HEK293 (cell line): ENCODE measurements around the gene QSOX1.

ENCODE experiments used
- CTCF ChIA-PET: fragments of 350-600 bp; formaldehyde crosslinking; extraction: SDS; loops from one replicate; lab custom pipeline; 2021; ENCODE audit warnings: antibody characterized with exemption; lab: Yijun Ruan, JAX
- POLR2A ChIA-PET: fragments of 300-600 bp; formaldehyde crosslinking; extraction: SDS; loops from one replicate; lab custom pipeline; 2020; ENCODE audit warnings: antibody characterized with exemption, inconsistent platforms; lab: Yijun Ruan, JAX
- H3K27ac ChIP-seq: fragments of 200-500 bp; sonication (Bioruptor generic); 2 replicates; pipeline ENCODE4 v1.5.1; 2014; ENCODE audit warnings: low read depth, low read length, control low read depth, inconsistent platforms; ENCODE audit errors: extremely low read depth
- H3K36me3 ChIP-seq, 2 experiments: fragments of 200-500 bp in 1 of 2; sonication (Bioruptor generic) in 1 of 2; 1 replicate in 1 of 2; 2 replicates in 1 of 2; pipeline ENCODE4 v1.5.1; 2014 to 2017; ENCODE audit warnings: inconsistent platforms in 2 of 2, low read length in 2 of 2; ENCODE audit not compliant: control insufficient read depth in 2 of 2, insufficient read depth in 1 of 2
- H3K4me1 ChIP-seq: fragments of 200-500 bp; sonication (Bioruptor generic); 2 replicates; pipeline ENCODE4 v1.5.1; 2014; ENCODE audit warnings: mild to moderate bottlenecking, low read length, inconsistent platforms; ENCODE audit not compliant: control insufficient read depth, insufficient read depth
- H3K4me3 ChIP-seq: 2 replicates; pipeline ENCODE4 v1.5.1; 2011; ENCODE audit warnings: low read depth, mild to moderate bottlenecking, control low read depth, low read length, moderate library complexity
- H3K9me3 ChIP-seq: fragments of 200-500 bp; sonication (Bioruptor generic); 2 replicates; pipeline ENCODE4 v1.5.1; 2014; ENCODE audit warnings: low read depth, low read length, inconsistent platforms; ENCODE audit not compliant: control insufficient read depth, insufficient read depth
- IKZF3 ChIP-seq: fragments of 450-650 bp; IDR thresholded peaks from 2 replicates; pipeline ENCODE4 v1.5.0; 2018; ENCODE audit warnings: missing biosample characterization, mild to moderate bottlenecking, missing genetic modification characterization, moderate library complexity
- MEIS1 ChIP-seq: sonication (generic); formaldehyde crosslinking; IDR thresholded peaks from 2 replicates; pipeline ENCODE4 v1.8.1; 2022; ENCODE audit warnings: missing genetic modification reagents, mild to moderate bottlenecking, borderline replicate concordance
- PRDM4 ChIP-seq: fragments of 450-650 bp; formaldehyde crosslinking; IDR thresholded peaks from 2 replicates; pipeline ENCODE4 v1.5.1; 2017; ENCODE audit warnings: missing biosample characterization, missing genetic modification characterization
- SALL2 ChIP-seq: fragments of 450-650 bp; formaldehyde crosslinking; IDR thresholded peaks from 2 replicates; pipeline ENCODE4 v1.5.0; 2017; ENCODE audit warnings: missing biosample characterization, mild to moderate bottlenecking, missing genetic modification characterization, borderline replicate concordance
- TSHZ1 ChIP-seq: fragments of 450-650 bp; formaldehyde crosslinking; IDR thresholded peaks from 2 replicates; pipeline ENCODE4 v1.5.1; 2016; ENCODE audit warnings: missing biosample characterization, missing genetic modification characterization, borderline replicate concordance
- ZBTB7A ChIP-seq: fragments of 450-650 bp; formaldehyde crosslinking; IDR thresholded peaks from 2 replicates; pipeline ENCODE4 v1.5.1; 2016; ENCODE audit warnings: low read depth, missing biosample characterization, missing genetic modification characterization
- ZNF138 ChIP-seq: fragments of 450-650 bp; formaldehyde crosslinking; IDR thresholded peaks from 2 replicates; pipeline ENCODE4 v1.5.1; 2016; ENCODE audit warnings: missing biosample characterization, missing genetic modification characterization, borderline replicate concordance
- ZNF174 ChIP-seq: fragments of 450-650 bp; formaldehyde crosslinking; IDR thresholded peaks from 2 replicates; pipeline ENCODE4 v1.5.0; 2017; ENCODE audit warnings: missing biosample characterization, mild to moderate bottlenecking, missing genetic modification characterization
- ZNF596 ChIP-seq: fragments of 450-650 bp; IDR thresholded peaks from 2 replicates; pipeline ENCODE4 v1.5.0; 2018; ENCODE audit warnings: missing biosample characterization, mild to moderate bottlenecking, missing genetic modification characterization, moderate library complexity
- ZNF76 ChIP-seq: fragments of 450-650 bp; formaldehyde crosslinking; IDR thresholded peaks from 2 replicates; pipeline ENCODE4; 2016; ENCODE audit warnings: low read depth, missing biosample characterization, missing genetic modification characterization, borderline replicate concordance
- ZNF843 ChIP-seq: fragments of 450-650 bp; formaldehyde crosslinking; IDR thresholded peaks from 2 replicates; pipeline ENCODE4 v1.5.1; 2016; ENCODE audit warnings: missing biosample characterization, missing genetic modification characterization
- ZXDB ChIP-seq: fragments of 450-650 bp; formaldehyde crosslinking; IDR thresholded peaks from 2 replicates; pipeline ENCODE4 v1.5.1; 2016; ENCODE audit warnings: missing biosample characterization, missing genetic modification characterization
- TF ChIP-seq, protein P1 (sequence below): fragments of 450-650 bp; formaldehyde crosslinking; IDR thresholded peaks from 2 replicates; pipeline ENCODE4 v1.5.1; 2017; ENCODE audit warnings: missing biosample characterization, missing genetic modification characterization

Gene QSOX1

DNA sequence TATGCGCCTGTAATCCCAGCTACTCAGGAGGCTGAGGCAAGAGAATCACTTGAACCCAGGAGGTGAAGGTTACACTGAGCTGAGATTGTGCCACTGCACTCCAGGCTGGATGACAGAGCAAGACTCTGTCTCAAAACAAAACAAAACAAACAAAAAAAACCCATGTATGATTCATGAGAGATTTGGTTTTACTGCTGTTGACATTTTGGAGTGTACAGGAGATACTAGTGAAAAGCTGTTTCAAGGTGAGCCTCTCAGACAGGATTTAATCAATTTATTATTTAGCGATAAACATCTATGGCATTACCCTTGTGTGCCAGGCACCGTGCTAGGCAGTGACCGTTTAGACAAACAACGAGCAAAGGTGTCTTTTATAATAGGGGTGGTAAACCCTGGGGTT is 91.9 kb downstream of the QSOX1 start:
- ChIA-PET CTCF (interaction anchor here (1.1 to 1.5 kb wide), 3 partner anchors 15 to 167 kb away, joined by 3 to 5 read pairs (median 3); no protein-coding TSS in a partner anchor), POLR2A (interaction anchor here (1.1 kb wide), 1 partner anchor 16 kb away, joined by 4 read pairs; the partner anchor contains the start of gene LHX4)
- no peaks in the 10 kb centered on the region for H3K4me1 ChIP-seq

GRCh38 chr1:180247061-180247460 is 92.4 kb downstream of the QSOX1 start:
- Histone ChIP-seq H3K4me1 (no peaks in the 10 kb centered on the region), H3K9me3 (no peaks in the 10 kb centered on the region), H3K36me3 (no peaks in the 10 kb centered on the region), H3K27ac (no peak overlapping the region), H3K4me3 (no peak overlapping the region)
- CTCF ChIA-PET: interaction anchor here (1.1 to 2.3 kb wide), 4 partner anchors 14 to 169 kb away, joined by 3 to 9 read pairs (median 4); no protein-coding TSS in a partner anchor
- TF ChIP-seq TSHZ1 (tag by site-specific recombination) (no peak), ZNF138 (no peak), ZNF76 (tag by site-specific recombination) (no peak), ZNF174 (no peak), MEIS1 (CRISPR knock-in tag) (no peak), ZNF843 (tag by site-specific recombination) (no peak), ZNF596 (no peak)
- TF ChIP-seq, protein P1, sequence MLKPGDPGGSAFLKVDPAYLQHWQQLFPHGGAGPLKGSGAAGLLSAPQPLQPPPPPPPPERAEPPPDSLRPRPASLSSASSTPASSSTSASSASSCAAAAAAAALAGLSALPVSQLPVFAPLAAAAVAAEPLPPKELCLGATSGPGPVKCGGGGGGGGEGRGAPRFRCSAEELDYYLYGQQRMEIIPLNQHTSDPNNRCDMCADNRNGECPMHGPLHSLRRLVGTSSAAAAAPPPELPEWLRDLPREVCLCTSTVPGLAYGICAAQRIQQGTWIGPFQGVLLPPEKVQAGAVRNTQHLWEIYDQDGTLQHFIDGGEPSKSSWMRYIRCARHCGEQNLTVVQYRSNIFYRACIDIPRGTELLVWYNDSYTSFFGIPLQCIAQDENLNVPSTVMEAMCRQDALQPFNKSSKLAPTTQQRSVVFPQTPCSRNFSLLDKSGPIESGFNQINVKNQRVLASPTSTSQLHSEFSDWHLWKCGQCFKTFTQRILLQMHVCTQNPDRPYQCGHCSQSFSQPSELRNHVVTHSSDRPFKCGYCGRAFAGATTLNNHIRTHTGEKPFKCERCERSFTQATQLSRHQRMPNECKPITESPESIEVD (tag by site-specific recombination): no peak
- POLR2A ChIA-PET: interaction anchor here (1.1 kb wide), 1 partner anchor 17 kb away, joined by 4 read pairs; the partner anchor contains the start of gene LHX4

More for the DNA sequence above, 91.9 kb downstream of the QSOX1 start:
- no peaks in the 10 kb centered on the region for H3K36me3 ChIP-seq
- TF ChIP-seq PRDM4 (peak; percentile 70; the same call in 1 of the 2 replicates), IKZF3 (tag by site-specific recombination) (no peak)
- no peak overlapping the region for H3K4me3 ChIP-seq
- no peak overlapping the region for H3K27ac ChIP-seq
- no peaks in the 10 kb centered on the region for H3K9me3 ChIP-seq

DNA sequence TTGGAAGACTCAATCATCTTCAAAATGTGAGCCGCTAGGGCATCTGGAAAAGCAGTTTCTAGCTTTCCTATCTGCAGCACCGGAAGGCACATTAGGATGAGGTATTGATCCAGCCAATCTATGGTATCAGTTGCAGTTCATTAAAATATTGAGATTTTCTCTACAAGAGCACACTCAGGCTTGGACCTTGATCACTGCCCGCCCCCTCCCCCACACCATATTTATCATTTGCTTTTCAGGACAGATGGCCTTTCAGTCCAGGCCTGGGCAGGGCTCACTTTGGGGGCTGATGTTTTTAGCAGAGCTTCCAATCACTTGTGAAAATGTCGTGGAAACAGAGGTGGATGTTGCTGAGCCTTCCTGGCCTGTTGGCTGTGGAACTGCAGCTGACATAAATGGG is 92.9 kb downstream of the QSOX1 start:
- CTCF ChIA-PET: interaction anchor here (0.5 to 2.3 kb wide), 6 partner anchors 60 to 389 kb away, joined by 3 to 9 read pairs (median 4); no protein-coding TSS in a partner anchor
- Histone ChIP-seq H3K4me1 (no peaks in the 10 kb centered on the region), H3K9me3 (no peaks in the 10 kb centered on the region), H3K4me3 (no peak overlapping the region), H3K27ac (no peak overlapping the region), H3K36me3 (no peaks in the 10 kb centered on the region)
- TF ChIP-seq ZBTB7A: no peak
- TF ChIP-seq SALL2: no peak
- TF ChIP-seq ZXDB (tag by site-specific recombination): no peak
- POLR2A ChIA-PET: no interaction called here
